Eye (tissue), 1 donor: ENCODE measurements around the gene USP17L27.
"Not testable (repeated sequence)": the region's sequence is repeated elsewhere in the genome, so short reads cannot be mapped to it uniquely, and the experiment has no call there.

Source experiments
- DNase-seq: peaks from one replicate; pipeline ENCODE4 v3.0.0-alpha.2; 2015

The USP17L27 gene

GRCh38 chr4:9343848-9344247 is at the start of gene USP17L27:
TSS of gene USP17L27 (plus strand) at chr4:9344148. CDS start at chr4:9344148, 0 bp downstream.
- not testable (repeated sequence) for DNase-seq

GRCh38 chr4:9324191-9324590 is 19.8 kb upstream of the USP17L27 start:
- not testable (repeated sequence) for DNase-seq

GRCh38 chr4:9324865-9325264 is 19.1 kb upstream of the USP17L27 start, which contains the start of gene USP17L24:
TSS of gene USP17L24 (plus strand) at chr4:9325165. CDS start at chr4:9325165, 0 bp downstream.
- not testable (repeated sequence) for DNase-seq

- not testable (repeated sequence) for DNase-seq
Observed at GRCh38 chr4:9329611-9330010, 14.3 kb upstream of the USP17L27 start, which contains the start of gene USP17L25. TSS of gene USP17L25 (plus strand) at chr4:9329911. CDS start at chr4:9329911, 0 bp downstream.

- DNase-seq = not testable (repeated sequence)
Observed at GRCh38 chr4:9334358-9334757, 9.6 kb upstream of the USP17L27 start, which contains the start of gene USP17L26. TSS of gene USP17L26 (plus strand) at chr4:9334658. CDS start at chr4:9334658, 0 bp downstream.

- not testable (repeated sequence) for DNase-seq
Observed at GRCh38 chr4:9339103-9339502, 4.8 kb upstream of the USP17L27 start, which contains the start of gene USP17L5. TSS of gene USP17L5 (plus strand) at chr4:9339403. CDS start at chr4:9339403, 0 bp downstream.

- not testable (repeated sequence) for DNase-seq
Observed at GRCh38 chr4:9348593-9348992, 4.6 kb downstream of the USP17L27 start, which contains the start of gene USP17L28. TSS of gene USP17L28 (plus strand) at chr4:9348893. CDS start at chr4:9348893, 0 bp downstream.

- DNase-seq = not testable (repeated sequence)
Observed at GRCh38 chr4:9350866-9351265, 6.9 kb downstream of the USP17L27 start.

GRCh38 chr4:9353338-9353737 is 9.4 kb downstream of the USP17L27 start, which contains the start of gene USP17L29:
TSS of gene USP17L29 (plus strand) at chr4:9353638. CDS start at chr4:9353638, 0 bp downstream.
- DNase-seq = not testable (repeated sequence)

GRCh38 chr4:9362829-9363228 is 18.9 kb downstream of the USP17L27 start, which contains the start of gene USP17L30:
TSS of gene USP17L30 (plus strand) at chr4:9363129. CDS start at chr4:9363129, 0 bp downstream.
- not testable (repeated sequence) for DNase-seq

GRCh38 chr4:9379881-9380280 is 35.9 kb downstream of the USP17L27 start:
- DNase-seq = not testable (repeated sequence)

GRCh38 chr4:9381012-9381534 is 37.1 kb downstream of the USP17L27 start:
- DNase-seq = peak; percentile 64

GRCh38 chr4:9384126-9384525 is 40.2 kb downstream of the USP17L27 start:
- no peak for DNase-seq

GRCh38 chr4:9389001-9389400 is 45.1 kb downstream of the USP17L27 start:
- not testable (repeated sequence) for DNase-seq
